Peyer's patch (tissue), 4 donors: Measurements from ENCODE around the gene SPATA12.

Experiments used
- POLR2A ChIP-seq, 2 donors: fragments of 450-650 bp; IDR thresholded peaks; one replicate each; pipeline ENCODE4 v1.5.1; 2017; ENCODE audit warnings: antibody characterized with exemption in 2 of 2, mild to moderate bottlenecking in 2 of 2, moderate library complexity in 2 of 2
- TF ChIP-seq, protein P1 (sequence below), 6 experiments: fragments of 450-650 bp in 4 of 6; fragments of 200-600 bp in 2 of 6; sonication (generic) in 1 of 6; IDR thresholded peaks; one replicate each; pipeline ENCODE4 v1.5.1; 2017 to 2019; ENCODE audit warnings: antibody characterized with exemption in 6 of 6, mild to moderate bottlenecking in 3 of 6, moderate library complexity in 1 of 6

DNA sequence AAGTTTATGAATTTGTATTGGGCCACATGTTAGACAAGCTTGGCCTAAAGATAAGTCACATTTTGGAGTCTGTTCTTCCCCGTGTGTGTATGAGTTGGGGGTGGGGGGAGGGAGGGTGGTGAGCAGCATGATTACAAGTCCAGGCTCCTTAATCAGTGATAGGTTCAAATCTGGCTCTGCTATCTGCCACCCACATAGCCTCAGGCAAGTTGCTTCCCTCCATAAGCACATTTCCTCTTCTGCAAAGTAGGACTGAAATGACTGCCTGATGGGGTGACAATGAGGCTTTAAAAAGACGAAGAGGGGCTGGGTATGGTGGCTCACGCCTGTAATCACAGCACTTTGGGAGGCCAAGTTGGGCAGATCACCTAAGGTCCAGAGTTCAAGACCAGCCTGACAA lies 1.1 kb upstream of the SPATA12 start:
- TF ChIP-seq, protein P1, sequence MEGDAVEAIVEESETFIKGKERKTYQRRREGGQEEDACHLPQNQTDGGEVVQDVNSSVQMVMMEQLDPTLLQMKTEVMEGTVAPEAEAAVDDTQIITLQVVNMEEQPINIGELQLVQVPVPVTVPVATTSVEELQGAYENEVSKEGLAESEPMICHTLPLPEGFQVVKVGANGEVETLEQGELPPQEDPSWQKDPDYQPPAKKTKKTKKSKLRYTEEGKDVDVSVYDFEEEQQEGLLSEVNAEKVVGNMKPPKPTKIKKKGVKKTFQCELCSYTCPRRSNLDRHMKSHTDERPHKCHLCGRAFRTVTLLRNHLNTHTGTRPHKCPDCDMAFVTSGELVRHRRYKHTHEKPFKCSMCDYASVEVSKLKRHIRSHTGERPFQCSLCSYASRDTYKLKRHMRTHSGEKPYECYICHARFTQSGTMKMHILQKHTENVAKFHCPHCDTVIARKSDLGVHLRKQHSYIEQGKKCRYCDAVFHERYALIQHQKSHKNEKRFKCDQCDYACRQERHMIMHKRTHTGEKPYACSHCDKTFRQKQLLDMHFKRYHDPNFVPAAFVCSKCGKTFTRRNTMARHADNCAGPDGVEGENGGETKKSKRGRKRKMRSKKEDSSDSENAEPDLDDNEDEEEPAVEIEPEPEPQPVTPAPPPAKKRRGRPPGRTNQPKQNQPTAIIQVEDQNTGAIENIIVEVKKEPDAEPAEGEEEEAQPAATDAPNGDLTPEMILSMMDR (IDR thresholded peaks at IDR 0.05), result no peak
- TF ChIP-seq POLR2A (IDR thresholded peaks at IDR 0.05), result no peak
